ENCODE measurements around the gene NGLY1. TPM values are rescaled to one million over a fixed set of nuclear protein-coding genes. Genes with fewer than 3 reads are reported as not detected.

NGLY1 gene
- total RNA-seq, 4 donors from 2014 or later: 32.9 to 101 (median 46.4) TPM

- H3K9me3 ChIP-seq: no peaks in the 10 kb centered on the region
Observed at GRCh38 chr3:25683410-25683809, 99.8 kb downstream of the NGLY1 start.

GRCh38 chr3:25679642-25680302 is 103.5 kb downstream of the NGLY1 start:
- Histone ChIP-seq H3K4me3 (no peak overlapping the region), H3K9me3 (no peaks in the 10 kb centered on the region), H3K27ac (no peak overlapping the region), H3K36me3 (no peaks in the 10 kb centered on the region), H3K4me1 (no peaks in the 10 kb centered on the region), H3K27me3 (no peaks in the 10 kb centered on the region)
- TF ChIP-seq POLR2A (IDR thresholded peaks at IDR 0.05) (no peak), CTCF (IDR thresholded peaks at IDR 0.05) (no peak)
- DNase-seq: no peak

More at GRCh38 chr3:25683410-25683809, 99.8 kb downstream of the NGLY1 start:
- H3K36me3 ChIP-seq: no peaks in the 10 kb centered on the region
- H3K27ac ChIP-seq: no peak overlapping the region
- H3K4me1 ChIP-seq: no peaks in the 10 kb centered on the region
- no peak for TF ChIP-seq CTCF (IDR thresholded peaks at IDR 0.05)
- TF ChIP-seq POLR2A (IDR thresholded peaks at IDR 0.05): no peak
- DNase-seq: no peak
- no peaks in the 10 kb centered on the region for H3K27me3 ChIP-seq
- no peak overlapping the region for H3K4me3 ChIP-seq

DNA sequence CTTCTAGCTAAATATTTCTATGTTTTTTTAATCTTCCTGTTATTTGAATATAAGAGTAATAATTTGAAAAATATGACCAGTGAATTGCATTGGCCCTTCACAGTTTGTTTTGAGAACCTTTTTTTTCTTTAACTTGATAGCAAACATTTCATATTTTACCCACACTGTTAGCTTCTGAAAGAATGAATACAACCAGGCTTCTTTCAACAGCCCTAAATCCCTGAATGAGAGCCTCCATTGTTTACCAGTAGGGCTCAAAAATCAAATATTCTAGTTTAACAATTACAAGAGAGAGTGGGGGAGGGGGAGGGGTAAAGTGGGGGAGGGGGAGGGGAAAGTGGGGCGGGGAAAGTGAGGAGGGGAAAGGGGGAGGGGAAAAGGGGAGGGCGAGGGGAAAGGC is 104.1 kb downstream of the NGLY1 start:
- Histone ChIP-seq H3K4me3 (no peak overlapping the region), H3K4me1 (no peaks in the 10 kb centered on the region), H3K27me3 (no peaks in the 10 kb centered on the region), H3K36me3 (no peaks in the 10 kb centered on the region), H3K27ac (no peak overlapping the region), H3K9me3 (no peaks in the 10 kb centered on the region)
- no peak for DNase-seq
- TF ChIP-seq CTCF (IDR thresholded peaks at IDR 0.05): no peak

DNA sequence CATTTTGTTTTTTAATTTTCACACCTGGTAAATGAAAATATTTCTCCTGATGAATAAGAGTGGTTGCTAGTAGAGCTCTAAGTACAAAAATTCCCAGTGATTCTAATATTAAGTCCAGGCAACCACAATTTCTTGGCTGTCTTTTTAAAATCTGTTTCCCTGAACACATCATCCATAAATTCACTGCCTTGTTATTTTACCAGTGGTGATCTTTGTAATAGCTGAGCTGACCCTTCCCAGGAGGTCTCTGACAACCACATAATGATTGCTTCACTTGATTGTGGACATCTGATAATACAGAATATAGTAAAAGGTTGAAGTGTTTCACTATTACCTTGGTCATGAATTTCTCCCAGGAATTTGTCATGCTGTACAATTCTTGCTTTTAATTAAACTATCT is 104.7 kb downstream of the NGLY1 start:
- no peaks in the 10 kb centered on the region for H3K36me3 ChIP-seq
- no peak overlapping the region for H3K4me3 ChIP-seq
- no peak overlapping the region for H3K27ac ChIP-seq
- no peaks in the 10 kb centered on the region for H3K27me3 ChIP-seq
- no peaks in the 10 kb centered on the region for H3K4me1 ChIP-seq
- no peak for DNase-seq
- peaks cover 0 to 2% (median 0%) of the 10 kb centered on the region in 4 donors for H3K9me3 ChIP-seq
- TF ChIP-seq POLR2A (IDR thresholded peaks at IDR 0.05) (no peak), CTCF (IDR thresholded peaks at IDR 0.05) (no peak)

DNA sequence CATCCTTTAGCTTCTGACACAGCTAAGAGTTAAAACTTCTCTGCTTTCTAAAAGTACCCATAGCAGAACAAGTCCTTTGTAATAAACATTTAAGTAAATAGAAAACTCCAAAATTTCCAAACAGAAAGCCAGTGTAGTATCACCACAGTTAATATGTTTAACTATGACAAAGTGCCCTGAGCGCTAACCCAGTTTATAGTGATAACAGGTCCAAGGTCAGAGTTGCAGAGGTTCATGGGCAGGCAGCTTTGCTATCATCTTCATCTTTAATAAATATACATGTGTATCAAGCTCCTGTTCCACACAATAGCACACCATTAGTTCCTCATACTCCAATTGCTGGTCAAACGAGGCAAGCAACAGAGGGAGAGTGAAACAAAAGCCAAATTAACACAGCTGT is 106.1 kb downstream of the NGLY1 start:
- H3K27me3 ChIP-seq: no peaks in the 10 kb centered on the region
- H3K36me3 ChIP-seq: no peaks in the 10 kb centered on the region
- peaks cover 0 to 8% (median 0%) of the 10 kb centered on the region in 4 donors for H3K9me3 ChIP-seq
- H3K4me1 ChIP-seq: no peaks in the 10 kb centered on the region
- TF ChIP-seq POLR2A (IDR thresholded peaks at IDR 0.05) (no peak), CTCF (IDR thresholded peaks at IDR 0.05) (no peak)
- no peak for DNase-seq
- no peak overlapping the region for H3K27ac ChIP-seq
- no peak overlapping the region for H3K4me3 ChIP-seq

GRCh38 chr3:25674670-25675069 is 108.6 kb downstream of the NGLY1 start:
- TF ChIP-seq POLR2A (IDR thresholded peaks at IDR 0.05): no peak
- TF ChIP-seq CTCF (IDR thresholded peaks at IDR 0.05): no peak
- H3K4me1 ChIP-seq: no peaks in the 10 kb centered on the region

More at GRCh38 chr3:25674670-25675069, 108.6 kb downstream of the NGLY1 start:
- Histone ChIP-seq H3K9me3 (peaks cover 0 to 8% (median 0%) of the 10 kb centered on the region in 4 donors), H3K4me3 (no peak overlapping the region), H3K36me3 (no peaks in the 10 kb centered on the region), H3K27me3 (no peaks in the 10 kb centered on the region), H3K27ac (no peak overlapping the region)
- DNase-seq: no peak
